Measurements from ENCODE around the gene IMMP1L. TPM values are rescaled to one million over a fixed set of nuclear protein-coding genes. Genes with fewer than 3 reads are reported as not detected.

The IMMP1L gene
- total and polyA plus RNA-seq, 11 donors = 6.9 to 69.0 (median 25.3) TPM

- intact Hi-C loops (cut with DNase I) = no loop called here
- Histone ChIP-seq H3K27ac (no peak overlapping the region), H3K4me3 (no peak overlapping the region), H3K9me3 (no peaks in the 10 kb centered on the region), H3K36me3 (no peaks in the 10 kb centered on the region), H3K4me1 (no peaks in the 10 kb centered on the region), H3K27me3 (no peaks in the 10 kb centered on the region)
- no peak for DNase-seq
- WGBS, 4 donors = 89 to 93% (median 91%) methylated on average over 2 of the region's 2 CpGs
- ATAC-seq = no peak
- no peak for TF ChIP-seq POLR2A (IDR thresholded peaks at IDR 0.05)
- no peak for TF ChIP-seq CTCF (IDR thresholded peaks at IDR 0.05)
Measured at GRCh38 chr11:31478223-31478590, 31.2 kb downstream of the IMMP1L start.

- intact Hi-C loops (cut with DNase I) = no loop called here
- ATAC-seq = no peak
Measured at GRCh38 chr11:31477528-31478222, 31.7 kb downstream of the IMMP1L start.

GRCh38 chr11:31474083-31474482 lies 35.3 kb downstream of the IMMP1L start:
- no peaks in the 10 kb centered on the region for H3K4me1 ChIP-seq
- DNase-seq (no peak), ATAC-seq (no peak)
- no peaks in the 10 kb centered on the region for H3K9me3 ChIP-seq
- TF ChIP-seq CTCF (IDR thresholded peaks at IDR 0.05) (no peak), POLR2A (IDR thresholded peaks at IDR 0.05) (no peak)
- H3K36me3 ChIP-seq = no peaks in the 10 kb centered on the region
- H3K27me3 ChIP-seq = no peaks in the 10 kb centered on the region
- no peak overlapping the region for H3K4me3 ChIP-seq
- H3K27ac ChIP-seq = no peak overlapping the region
- intact Hi-C loops (cut with DNase I) = no loop called here

More at GRCh38 chr11:31477528-31478222, 31.7 kb downstream of the IMMP1L start:
- TF ChIP-seq POLR2A (IDR thresholded peaks at IDR 0.05) = no peak
- no peak for TF ChIP-seq CTCF (IDR thresholded peaks at IDR 0.05)
- 82 to 86% (median 84%) methylated on average over 6 of the region's 6 CpGs for WGBS, 4 donors
- Histone ChIP-seq H3K36me3 (no peaks in the 10 kb centered on the region), H3K4me3 (no peak overlapping the region), H3K9me3 (no peaks in the 10 kb centered on the region), H3K4me1 (no peaks in the 10 kb centered on the region), H3K27ac (no peak overlapping the region), H3K27me3 (no peaks in the 10 kb centered on the region)
- no peak for DNase-seq

GRCh38 chr11:31464436-31464835 lies 45.0 kb downstream of the IMMP1L start:
- Histone ChIP-seq H3K4me3 (no peak overlapping the region), H3K27ac (no peak overlapping the region), H3K27me3 (no peaks in the 10 kb centered on the region), H3K9me3 (peaks cover 0 to 43% (median 11%) of the 10 kb centered on the region in 12 donors), H3K36me3 (peaks cover 0 to 10% (median 0%) of the 10 kb centered on the region in 9 donors), H3K4me1 (no peaks in the 10 kb centered on the region)
- no peak for DNase-seq
- TF ChIP-seq CTCF (IDR thresholded peaks at IDR 0.05) (no peak), POLR2A (IDR thresholded peaks at IDR 0.05) (no peak)
- intact Hi-C loops (cut with DNase I) = no loop called here
- no peak for ATAC-seq
- WGBS, 4 donors = 96 to 98% (median 98%) methylated on average over 3 of the region's 3 CpGs

Data from heart left ventricle (tissue), 16 donors.